ENCODE data around the gene STIL.

STIL gene

DNA sequence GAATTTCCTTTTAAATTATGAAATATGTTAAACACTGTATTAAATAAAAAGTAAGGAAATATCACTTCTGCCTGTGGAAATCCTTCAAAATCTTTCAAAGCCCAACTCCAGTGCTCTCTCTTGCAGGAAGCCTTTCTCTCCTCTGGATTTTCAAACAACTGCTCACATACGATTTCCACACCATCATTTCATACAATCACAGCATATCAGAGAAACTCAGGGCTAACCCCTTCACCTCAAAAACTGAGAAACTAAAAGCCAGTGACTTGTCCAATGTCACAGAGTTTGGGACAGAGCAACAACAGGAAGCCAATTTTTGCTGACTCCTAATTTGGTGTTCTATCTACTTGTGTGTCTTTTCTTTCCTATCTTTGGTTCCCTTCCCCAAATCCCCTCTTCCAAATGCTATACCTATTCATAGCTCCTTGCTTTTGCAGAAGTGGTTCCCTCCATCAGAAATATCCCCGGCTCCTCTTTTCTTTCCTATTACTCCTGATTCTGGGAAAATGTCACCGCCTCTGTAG lies 69.5 kb downstream of the STIL start:
- Mint-ChIP-seq H3K27ac (no peak overlapping the region), H3K4me1 (no peaks in the 10 kb centered on the region), H3K9me3 (no peaks in the 10 kb centered on the region), H3K27me3 (ENCODE audit: low read depth) (peaks cover 63% of the 10 kb centered on the region), H3K36me3 (ENCODE audit: low read depth) (peaks cover 4% of the 10 kb centered on the region), H3K4me3 (no peak overlapping the region)
- TF ChIP-seq CTCF (IDR thresholded peaks at IDR 0.05; ENCODE audit: unreplicated experiment in 3 of 3), result no peak

DNA sequence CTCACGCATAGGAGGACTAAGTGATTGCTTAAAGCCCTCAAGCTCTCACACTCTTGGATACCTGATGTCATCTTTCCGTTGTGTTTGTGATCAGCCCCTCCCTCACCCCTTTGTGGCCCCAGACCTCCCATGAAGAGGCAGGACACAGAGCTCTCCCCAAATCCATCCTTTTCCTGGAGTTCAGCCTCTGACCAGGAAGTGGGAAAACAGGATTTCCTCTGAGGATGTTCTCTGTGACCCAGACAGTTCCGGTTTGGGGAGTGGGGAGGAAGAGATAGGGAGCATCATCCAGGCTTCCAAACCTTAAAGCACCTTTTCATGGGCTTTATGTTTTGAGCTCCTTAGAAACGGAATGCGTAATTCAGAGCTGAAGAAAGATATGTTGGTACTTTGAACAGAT lies 70.0 kb downstream of the STIL start:
- H3K4me1 Mint-ChIP-seq, result no peaks in the 10 kb centered on the region
- TF ChIP-seq CTCF (IDR thresholded peaks at IDR 0.05; ENCODE audit: unreplicated experiment in 3 of 3), result no peak
- peaks cover 2% of the 10 kb centered on the region for H3K36me3 Mint-ChIP-seq (ENCODE audit: low read depth)
- H3K27me3 Mint-ChIP-seq (ENCODE audit: low read depth), result peaks cover 68% of the 10 kb centered on the region
- no peak overlapping the region for H3K27ac Mint-ChIP-seq
- no peak overlapping the region for H3K4me3 Mint-ChIP-seq
- H3K9me3 Mint-ChIP-seq, result no peaks in the 10 kb centered on the region

GRCh38 chr1:47241114-47242113 lies 72.5 kb downstream of the STIL start:
- H3K27ac Mint-ChIP-seq, result no peak overlapping the region
- no peaks in the 10 kb centered on the region for H3K9me3 Mint-ChIP-seq
- no peak for TF ChIP-seq CTCF (IDR thresholded peaks at IDR 0.05; ENCODE audit: unreplicated experiment in 3 of 3)
- no peak overlapping the region for H3K4me3 Mint-ChIP-seq
- H3K36me3 Mint-ChIP-seq (ENCODE audit: low read depth), result no peaks in the 10 kb centered on the region
- H3K4me1 Mint-ChIP-seq, result no peaks in the 10 kb centered on the region
- H3K27me3 Mint-ChIP-seq (ENCODE audit: low read depth), result peaks cover 85% of the 10 kb centered on the region

DNA sequence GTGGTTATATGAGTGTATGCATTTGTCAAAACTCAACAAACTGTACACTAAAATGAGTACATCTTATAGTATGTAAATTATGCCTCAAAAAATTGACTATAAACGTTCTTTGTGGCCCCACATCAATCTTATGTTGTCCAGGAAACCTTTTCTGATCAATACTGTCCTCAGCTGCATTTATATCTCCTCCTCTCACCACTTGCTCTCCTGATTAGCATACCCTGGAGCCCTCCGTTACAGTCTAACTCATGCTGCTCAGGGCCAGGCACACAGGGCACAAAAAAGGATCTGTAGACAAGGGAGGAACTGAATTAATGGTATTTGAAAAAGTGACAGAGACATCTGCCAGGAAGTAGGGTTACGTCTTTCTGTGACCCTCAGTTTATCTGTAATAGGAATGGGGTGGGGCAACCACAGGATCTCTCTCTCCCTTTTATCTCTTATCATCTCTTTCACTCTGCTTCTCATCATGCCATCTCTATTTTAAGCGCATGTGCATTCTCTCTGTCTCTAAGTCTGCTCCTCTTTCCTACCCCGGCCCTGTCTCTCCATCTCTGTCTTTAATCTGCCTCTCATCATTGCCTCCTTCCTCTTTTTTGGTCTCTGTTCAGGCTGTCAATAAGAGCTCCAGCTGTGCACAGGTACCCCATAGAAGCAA lies 74.9 kb downstream of the STIL start:
- H3K27ac Mint-ChIP-seq, result no peak overlapping the region
- TF ChIP-seq CTCF (IDR thresholded peaks at IDR 0.05; ENCODE audit: unreplicated experiment in 3 of 3), result no peak
- H3K27me3 Mint-ChIP-seq (ENCODE audit: low read depth), result peaks cover 91% of the 10 kb centered on the region
- H3K4me1 Mint-ChIP-seq, result no peaks in the 10 kb centered on the region
- H3K4me3 Mint-ChIP-seq, result no peak overlapping the region
- no peaks in the 10 kb centered on the region for H3K36me3 Mint-ChIP-seq (ENCODE audit: low read depth)
- H3K9me3 Mint-ChIP-seq, result no peaks in the 10 kb centered on the region

- H3K9me3 Mint-ChIP-seq, result peaks cover 7% of the 10 kb centered on the region
- no peaks in the 10 kb centered on the region for H3K36me3 Mint-ChIP-seq (ENCODE audit: low read depth)
- H3K4me3 Mint-ChIP-seq, result peak overlapping the region in 1 of 3 experiments; percentile 41
- no peak for TF ChIP-seq CTCF (IDR thresholded peaks at IDR 0.05; ENCODE audit: unreplicated experiment in 3 of 3)
- H3K27me3 Mint-ChIP-seq (ENCODE audit: low read depth), result peaks cover 94% of the 10 kb centered on the region
- peaks cover 15% of the 10 kb centered on the region for H3K4me1 Mint-ChIP-seq
- H3K27ac Mint-ChIP-seq, result no peak overlapping the region
These were observed 78.1 kb downstream of the STIL start for GRCh38 chr1:47235806-47236205.
